HG03565 (cell line): ENCODE data around the gene ZNF436.

Source experiments
- ATAC-seq: cut with Tn5 transposase; IDR thresholded peaks from one replicate; pipeline ENCODE4 v1.9.1; 2021; ENCODE audit warnings: mild to moderate bottlenecking, moderate library complexity; ENCODE audit not compliant: unreplicated experiment

ZNF436 gene

DNA sequence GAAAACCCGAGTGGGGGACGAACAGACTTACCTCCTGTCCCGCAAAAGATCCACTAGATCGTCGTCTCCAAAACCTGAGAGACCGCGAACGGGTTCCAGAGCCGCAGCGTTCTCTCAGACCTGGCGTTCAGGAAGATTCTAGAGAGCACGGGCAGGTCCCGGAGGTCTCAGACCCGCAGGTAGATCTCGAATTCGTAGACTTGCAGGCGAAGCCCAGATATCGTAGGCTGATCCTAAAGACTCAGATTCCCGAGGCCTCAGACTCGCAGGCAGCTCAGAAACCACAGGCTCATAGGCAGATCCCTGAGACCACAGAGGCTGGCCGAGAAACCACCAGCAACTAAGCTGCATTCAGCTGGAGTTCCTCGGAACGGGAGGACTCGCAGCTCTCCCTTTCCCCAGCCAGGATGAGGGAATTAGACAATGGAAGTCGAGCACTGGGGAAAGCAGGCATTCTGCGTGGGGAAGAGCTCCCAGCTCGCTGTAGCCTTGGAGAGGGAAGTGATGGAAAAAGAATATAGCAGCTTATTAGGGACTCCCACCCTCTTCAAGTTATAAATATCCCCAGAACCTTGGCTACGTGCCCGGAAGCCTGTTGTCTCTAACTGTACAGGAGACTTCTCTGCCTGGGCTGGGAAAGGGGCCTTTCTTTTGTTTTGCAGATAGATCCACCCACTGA is at the start of gene ZNF436:
Gene ZNF436 (minus strand): TSS at position 502 of the 679 bp plus-strand sequence. CDS start 1,831 bp downstream, outside the sequence.
- ATAC-seq = no peak

DNA sequence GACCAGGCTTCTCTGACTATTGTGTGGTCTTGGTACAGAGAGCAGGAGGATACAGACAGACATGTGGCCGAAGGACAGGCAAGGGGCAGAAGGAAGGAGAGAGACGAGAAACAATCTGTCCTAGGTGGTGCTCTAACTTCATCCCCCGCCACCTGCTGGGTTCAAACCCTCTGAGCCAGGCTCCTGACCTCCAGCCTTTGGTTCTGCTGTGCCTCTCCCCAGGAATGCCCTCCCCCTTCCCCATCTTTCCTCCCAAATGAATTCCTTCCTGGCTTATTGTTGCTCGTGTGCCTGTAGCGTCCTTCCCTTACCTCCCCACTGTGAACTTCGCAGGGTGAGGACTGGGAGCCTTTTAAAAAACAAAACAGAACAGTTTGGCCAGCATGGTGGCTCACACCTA is 49.5 kb upstream of the ZNF436 start:
- ATAC-seq = no peak

DNA sequence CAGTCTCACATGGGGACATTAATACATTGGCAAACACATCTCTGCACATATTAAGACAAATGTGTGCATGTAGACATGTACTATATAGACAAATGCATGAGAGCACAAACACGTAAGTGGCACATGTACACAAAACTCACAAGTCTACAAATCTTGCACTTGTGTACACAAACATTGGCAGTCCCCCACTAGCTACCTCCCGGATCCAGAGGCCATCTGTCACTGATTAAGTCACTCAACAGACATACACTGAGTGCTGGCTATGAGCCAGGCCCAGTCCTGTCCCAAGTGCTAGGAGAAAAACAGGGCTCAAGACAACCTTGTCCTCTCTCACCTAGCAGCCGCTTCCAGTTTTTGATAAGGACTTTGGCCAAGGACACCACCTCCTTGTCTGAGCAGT is 47.9 kb upstream of the ZNF436 start:
- no peak for ATAC-seq

DNA sequence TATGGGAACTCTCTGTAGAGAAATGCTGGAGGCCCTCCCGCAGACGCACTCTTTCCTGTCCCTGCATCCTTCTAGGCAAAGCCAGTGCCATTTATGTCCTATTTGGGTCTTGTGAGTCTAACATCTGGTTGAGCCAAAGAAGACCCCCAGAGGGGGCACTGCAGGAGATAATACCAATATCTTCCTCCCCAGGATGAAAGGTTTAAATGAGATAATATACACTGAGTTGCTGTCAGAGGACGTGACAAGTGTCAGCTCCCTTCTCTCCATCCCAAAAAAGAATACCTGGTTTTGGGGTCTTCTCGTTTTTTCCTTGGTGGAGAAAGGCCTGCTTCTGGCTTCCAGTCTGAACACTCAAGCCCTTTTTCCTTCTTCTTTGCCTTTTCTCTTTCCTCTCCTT is 47.3 kb upstream of the ZNF436 start:
- ATAC-seq = no peak

DNA sequence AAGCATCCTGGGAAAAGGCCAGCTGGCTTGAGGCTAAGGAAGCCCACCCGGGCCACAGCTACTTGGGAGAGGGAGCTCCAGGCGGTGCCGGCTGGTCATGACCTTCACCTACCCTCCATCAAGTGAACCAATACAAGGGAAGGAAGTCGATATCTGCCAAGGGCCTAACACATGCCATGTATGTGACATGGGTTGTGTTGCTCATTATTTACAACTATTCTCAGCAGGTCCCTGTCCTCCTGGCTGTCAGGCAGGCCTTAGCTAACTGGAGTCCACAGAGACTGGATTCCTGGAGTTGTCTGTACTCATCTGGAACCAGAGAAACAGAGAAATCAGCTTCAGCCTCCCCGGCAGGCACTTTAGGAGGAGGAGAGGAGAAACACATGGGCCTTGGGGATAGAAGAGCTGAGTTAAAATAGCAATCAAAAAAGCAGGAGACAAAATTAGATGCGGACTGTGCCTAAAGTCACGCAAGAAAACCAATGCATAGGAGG is 39.2 kb upstream of the ZNF436 start:
- no peak for ATAC-seq

DNA sequence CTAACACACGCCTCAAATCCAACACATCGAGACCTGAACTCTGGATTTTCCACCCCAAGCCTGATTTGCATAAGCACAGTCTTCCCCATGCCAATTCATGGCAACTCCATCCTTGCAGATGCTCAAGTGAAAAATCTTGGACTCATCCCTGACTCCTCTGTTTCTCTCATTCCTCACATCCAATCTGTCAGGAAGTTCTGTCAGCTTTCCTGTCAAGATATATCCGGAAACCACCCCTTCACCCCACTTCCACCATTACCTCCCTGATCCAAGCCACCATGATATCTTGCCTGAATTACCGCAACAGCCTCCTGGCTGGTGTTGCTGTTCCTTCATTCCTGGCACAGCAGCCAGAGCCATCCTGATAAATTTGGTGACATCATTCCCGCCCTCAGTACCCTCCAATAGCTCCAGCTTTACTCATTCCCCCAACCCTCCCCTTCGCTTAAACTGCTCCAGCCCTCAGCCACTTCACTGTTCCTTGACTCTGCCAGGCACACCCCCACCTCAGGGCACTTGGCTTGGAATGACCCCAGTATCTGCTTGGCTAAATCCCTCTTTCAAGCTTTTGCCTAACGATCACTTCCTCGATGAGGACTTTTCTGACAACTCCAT is 37.5 kb upstream of the ZNF436 start:
- no peak for ATAC-seq

DNA sequence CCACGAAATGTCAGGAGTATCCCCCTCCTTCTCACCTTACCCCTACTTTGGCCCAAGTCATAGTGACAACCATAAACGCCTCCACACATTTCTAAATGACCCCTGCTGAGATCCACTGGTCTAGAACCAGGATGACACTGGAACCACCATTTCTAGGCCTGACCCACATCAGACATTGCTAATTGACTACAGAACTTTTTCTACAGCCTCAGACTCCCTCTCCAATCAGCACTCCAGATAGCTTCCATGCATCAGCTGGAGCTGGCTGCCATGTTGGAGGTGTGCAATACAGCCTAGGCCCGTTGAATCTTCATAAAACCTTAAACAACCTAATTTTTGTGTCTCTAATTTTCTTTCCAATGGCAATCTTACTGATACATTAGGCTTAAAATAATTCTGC is 36.3 kb upstream of the ZNF436 start:
- ATAC-seq = no peak

DNA sequence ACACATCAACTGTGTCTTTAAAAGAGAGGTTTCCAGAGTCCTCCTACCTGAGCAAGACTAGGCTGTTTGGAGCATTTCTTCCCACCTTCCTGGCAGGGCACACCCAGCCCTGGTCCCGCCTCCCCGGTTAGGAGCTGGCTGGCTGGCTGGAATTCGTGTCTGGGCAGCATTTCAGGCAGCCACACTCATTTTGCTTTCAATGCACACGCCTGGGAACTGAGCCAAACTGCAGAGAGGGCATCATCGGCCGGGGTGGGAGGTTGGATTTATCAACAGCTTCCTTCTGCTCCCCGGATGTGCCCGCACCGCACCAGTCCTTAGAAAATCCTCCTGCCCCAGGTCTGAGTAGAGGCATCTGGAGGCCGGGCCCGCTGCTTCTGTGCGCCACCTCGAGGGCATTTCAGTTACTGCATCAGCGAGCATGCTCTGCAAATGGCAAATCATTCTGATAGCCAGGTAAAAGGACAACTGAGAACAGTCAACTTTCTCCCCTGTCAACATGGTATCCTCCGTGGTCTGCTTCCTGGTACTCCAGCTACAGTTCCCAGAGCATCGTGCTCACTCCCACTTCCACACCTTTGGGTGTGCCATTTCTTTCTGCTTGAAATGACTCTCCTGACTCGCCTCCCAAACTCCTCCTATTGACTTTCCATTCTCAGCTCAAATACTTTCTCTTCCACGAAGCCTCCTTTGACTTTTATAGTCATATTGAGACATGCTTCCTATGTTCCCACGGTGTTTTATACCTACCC is 34.3 kb upstream of the ZNF436 start:
- no peak for ATAC-seq

DNA sequence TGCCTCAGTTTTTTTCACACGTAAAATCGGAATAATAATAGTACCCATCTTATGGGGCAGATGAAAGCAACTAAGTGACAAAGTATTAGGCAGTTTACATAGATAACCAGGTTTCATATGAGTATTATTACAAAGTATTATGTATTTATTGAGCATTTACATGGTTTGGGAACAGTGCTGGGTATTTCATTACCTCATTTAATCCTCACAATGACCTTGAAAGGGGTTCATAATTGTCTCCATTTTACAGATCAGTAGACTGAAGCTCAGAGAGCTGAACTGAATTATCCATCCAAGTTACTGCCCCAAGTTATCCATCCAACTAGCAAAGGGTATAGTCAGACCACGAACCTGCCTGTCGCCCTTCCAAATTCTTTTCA is 33.7 kb upstream of the ZNF436 start:
- ATAC-seq = no peak

DNA sequence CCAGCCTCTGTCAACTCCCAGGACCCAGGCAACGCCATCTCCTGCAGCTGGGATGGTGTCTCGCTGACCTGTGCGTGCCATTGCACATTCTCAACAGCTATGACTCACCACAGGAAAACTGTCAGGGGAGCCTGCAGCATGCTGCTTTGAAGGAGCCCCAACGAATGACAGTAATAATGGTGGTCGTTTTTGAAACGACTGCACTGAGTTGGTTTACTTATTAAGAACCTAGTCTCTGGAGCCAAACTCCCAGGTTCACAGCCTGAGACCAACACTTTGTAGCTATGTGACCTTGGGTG is 33.4 kb upstream of the ZNF436 start:
- ATAC-seq = no peak

DNA sequence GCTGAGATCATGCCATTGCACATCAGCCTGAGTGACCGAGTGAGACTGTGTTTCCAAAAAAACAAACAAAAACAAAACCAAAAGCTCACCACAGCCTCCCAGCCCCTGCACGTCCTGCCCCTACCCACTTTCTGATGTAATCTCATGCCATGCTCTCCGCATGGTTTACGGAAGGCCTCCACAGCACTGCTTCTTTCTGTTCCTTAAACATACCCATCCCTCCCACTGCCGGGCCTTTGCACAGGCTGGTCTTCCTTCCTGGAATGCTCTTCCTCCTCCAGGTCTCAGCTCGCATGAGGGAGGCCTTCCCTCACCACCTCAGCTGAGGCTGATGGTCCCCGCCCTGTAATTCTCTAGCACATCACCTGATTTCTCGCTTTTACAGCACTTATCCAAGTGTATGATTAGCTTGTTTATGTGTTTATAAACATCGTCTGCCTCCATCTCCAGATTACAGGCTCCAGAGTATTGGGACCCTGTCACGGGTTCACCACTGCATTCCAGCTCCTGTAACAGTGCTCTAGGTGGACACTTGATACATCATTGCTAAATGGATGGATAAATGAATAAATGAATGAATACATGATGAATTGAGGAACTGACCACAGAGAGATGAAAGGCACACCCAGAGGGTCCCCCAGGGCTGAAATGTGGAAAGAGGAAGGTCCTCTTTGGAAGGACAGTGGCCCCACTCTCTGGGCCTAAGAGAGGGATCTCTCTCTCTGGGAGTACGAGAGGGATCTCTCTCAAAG is 32.8 kb upstream of the ZNF436 start:
- ATAC-seq = no peak

DNA sequence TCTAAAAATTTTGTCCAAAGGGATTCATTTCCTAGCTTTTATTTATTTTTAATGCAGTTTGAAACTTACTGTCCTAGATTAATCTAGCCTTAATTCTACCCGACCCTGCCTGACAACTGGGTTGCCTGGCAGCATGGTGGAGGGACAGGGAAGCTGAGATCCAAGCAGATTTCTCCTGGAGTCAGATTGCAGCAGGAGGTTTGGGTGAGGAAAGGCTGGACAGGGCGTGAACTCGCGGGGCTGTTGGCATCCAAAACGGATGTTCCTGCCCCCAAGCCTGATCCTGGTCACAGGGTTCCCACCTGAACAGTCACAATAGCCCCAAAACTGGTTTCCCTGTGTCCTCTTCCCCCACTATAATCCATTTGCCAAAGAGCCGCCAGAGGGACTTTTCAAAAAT is 31.7 kb upstream of the ZNF436 start:
- ATAC-seq = no peak

DNA sequence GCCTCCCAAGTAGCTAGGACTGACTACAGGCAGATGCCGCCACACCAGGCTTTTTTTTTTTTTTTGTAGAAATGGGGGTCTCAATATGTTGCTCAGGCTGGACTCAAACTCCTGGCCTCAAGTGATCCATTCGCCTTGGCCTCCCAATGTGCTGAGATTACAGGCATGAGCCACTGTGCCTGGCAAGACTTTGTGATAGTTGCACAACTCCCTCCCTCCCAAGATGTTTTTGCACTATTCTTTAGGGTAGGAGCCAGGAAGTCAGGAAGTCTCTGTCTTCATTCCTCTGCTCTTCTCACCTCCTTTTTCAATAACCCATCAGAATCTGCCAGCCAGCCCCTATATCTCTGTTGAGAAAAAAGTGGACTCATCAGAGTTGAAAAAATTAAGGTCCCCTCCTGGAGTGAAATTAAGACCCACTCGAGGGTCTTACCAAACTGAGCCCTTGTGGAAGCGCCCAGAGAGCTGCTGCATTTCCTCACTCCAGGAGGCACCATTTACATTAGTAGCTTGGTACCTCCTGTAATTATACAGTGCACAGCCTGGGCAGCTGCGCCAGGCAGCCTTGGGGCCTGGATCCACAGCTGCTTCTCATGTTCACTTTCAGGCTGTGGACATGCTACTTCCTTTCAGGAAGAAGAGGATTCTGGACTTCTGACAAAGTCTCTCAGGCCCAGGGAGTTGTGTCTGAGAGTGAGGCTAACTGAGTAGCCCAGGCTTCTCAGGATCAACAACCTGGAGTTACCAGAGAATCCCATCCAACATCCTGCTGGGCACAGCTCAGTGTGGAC is 30.9 kb upstream of the ZNF436 start:
- ATAC-seq = no peak

DNA sequence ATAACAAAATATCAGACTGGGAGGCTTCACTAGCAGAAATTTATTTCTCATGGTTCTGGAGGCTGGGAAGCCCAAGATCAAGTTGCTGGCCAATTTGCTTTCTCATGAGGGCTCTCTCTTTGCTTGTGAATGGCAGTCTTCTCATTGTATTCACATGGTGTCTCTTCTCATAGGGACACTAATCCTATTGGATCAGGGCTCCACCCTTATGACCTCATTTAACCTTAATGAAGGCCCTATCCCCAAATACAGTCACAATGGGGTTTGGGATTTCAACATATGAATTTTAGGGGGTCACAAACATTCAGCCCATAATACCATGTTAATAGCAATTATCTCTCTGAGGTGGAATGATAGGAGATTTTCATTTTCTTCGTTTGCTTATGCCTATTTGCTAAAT is 29.6 kb upstream of the ZNF436 start:
- no peak for ATAC-seq

DNA sequence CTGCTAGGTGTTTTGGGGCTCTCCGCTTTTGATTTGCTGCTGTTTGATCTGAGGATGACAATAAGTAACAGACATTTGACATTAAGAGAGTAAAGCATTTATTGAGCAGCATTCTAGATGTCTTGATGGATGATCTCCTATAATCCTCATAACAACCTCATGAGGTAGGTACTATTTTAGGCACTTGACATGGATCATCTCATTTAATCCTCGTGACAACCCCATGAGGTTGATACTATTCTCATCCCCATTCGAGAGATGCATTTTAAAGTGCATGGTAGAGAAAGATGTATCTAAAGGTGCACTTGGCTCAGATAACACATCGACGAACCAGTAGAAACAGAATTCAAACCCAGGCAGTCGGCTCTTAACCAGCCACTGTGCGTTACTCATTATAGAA is 28.3 kb upstream of the ZNF436 start:
- ATAC-seq = no peak

DNA sequence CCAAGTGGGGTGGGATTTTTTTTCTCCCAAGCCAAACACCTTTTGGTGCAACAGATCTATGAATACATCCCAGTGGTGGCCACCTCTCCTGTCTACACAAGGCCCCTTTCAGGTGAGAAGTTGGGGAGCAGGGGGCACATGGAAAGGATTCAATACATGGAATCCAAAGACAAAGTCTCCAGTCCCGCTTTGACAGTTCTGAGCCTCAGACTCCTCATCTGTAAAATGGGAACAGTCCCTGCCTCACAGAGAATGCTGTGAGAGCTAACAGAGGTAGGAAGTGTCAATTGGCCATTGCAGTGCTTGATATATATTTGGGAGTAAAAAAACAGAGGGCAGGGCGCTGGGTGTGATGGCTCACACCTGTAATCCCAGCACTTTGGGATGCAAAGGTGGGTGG is 26.7 kb upstream of the ZNF436 start:
- ATAC-seq = no peak

DNA sequence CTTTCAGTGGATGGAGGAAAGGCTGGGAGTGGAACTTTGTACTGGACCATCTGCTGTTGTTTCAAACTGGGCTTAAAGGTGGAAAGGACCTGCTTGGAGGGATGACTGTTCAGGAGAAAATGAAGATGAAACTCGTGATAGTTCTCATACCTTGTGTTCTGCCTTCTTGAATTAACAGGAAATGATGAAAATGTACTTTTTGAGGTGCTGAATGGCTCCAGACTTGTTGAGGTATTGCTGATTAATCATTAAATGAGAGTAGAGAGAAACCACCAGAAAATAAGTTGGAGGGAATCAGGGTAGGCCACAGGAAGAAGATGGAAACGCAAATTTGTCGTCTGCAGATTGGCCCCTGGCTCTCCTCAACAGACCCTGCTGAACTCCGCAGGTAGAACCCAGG is 26.2 kb upstream of the ZNF436 start:
- no peak for ATAC-seq

DNA sequence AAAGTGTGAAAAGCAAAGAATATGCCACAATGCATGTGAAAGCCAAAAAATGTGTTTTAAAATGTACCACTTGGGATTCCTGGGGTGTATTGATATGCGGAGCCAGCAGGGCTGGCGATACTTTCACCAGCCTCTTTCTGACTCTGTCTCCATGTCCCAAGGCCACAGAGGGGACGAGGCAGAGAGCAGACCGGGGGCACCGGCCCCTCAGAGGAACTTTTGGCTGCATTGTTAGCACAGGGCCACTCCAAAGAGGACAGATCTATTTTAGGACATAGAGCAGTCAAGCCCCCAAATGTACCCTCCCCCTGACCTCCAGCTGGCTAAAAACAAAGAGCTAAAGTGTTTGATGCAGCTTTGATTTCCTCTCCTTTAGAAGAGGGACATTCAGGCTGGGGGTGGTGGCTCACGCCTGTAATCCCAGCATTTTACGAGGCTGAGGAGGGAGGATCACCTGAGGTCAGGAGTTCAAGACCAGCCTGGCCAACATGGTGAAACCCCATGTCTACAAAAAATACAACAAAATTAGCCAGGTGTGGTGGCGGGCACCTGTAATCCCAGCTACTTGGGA is 25.6 kb upstream of the ZNF436 start:
- no peak for ATAC-seq

DNA sequence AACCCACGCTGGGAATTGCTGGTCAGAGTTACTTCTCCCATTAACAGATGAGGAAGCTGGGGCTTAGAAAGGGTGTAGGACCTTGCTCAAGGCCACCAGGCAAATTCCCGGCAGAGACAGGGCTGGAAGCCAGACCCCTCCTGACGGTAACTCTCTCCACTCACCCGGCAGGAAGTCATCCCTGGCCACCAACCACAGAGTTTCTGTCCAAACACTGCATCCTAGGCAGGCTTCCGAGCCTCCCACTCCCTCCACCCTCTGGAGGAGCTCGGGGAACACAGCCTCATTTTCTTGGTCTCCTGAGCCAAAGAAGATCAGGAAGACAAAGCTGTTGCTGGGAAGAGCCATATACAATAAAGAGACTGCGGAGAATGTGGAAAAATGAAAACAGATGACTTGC is 25.0 kb upstream of the ZNF436 start:
- ATAC-seq = no peak

DNA sequence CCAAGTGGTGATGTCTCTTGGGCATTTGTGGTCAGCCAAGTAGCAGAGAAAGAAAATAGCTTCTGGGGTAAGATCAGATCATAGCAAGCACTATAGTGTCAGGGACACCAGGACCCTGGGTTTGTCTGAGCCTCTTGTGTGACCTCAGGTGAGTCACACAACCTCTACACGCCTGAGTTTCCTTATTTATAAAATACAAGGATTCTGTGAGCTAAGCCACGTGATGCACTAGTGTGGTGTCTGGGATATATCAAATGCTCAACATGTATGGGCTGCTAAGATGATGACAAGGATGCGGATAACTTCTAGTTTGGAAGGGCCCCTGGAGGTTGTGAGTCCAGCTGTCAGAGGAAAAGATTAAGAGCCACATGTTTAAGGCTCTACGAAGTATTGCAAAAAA is 24.5 kb upstream of the ZNF436 start:
- no peak for ATAC-seq
